GM18868 (cell line): ENCODE results near the gene CDY1B.
"Not testable (repeated sequence)": the region's sequence is repeated elsewhere in the genome, so short reads cannot be mapped to it uniquely, and the experiment has no call there.

Experiments used
- ATAC-seq: cut with Tn5 transposase; IDR thresholded peaks from one replicate; pipeline ENCODE4 v1.9.1; 2021; ENCODE audit warnings: mild to moderate bottlenecking, moderate library complexity; ENCODE audit not compliant: unreplicated experiment

The CDY1B gene

GRCh38 chrY:24047919-24048318, at the start of gene CDY1B:
TSS of gene CDY1B (minus strand) at chrY:24048019. CDS start at chrY:24047688, 331 bp downstream.
- not testable (repeated sequence) for ATAC-seq

- not testable (repeated sequence) for ATAC-seq
Observed at GRCh38 chrY:24049525-24049924, 1.7 kb upstream of the CDY1B start.

- not testable (repeated sequence) for ATAC-seq
Observed at GRCh38 chrY:24043209-24043608, 4.6 kb downstream of the CDY1B start.

GRCh38 chrY:24039008-24039718, 8.7 kb downstream of the CDY1B start:
- not testable (repeated sequence) for ATAC-seq

GRCh38 chrY:24026212-24027103, 21.4 kb downstream of the CDY1B start:
- ATAC-seq = not testable (repeated sequence)
